PFSK-1 (cell line): ENCODE results near the gene TMEM184A.

Source experiments
- FOXP2 ChIP-seq: optimal IDR thresholded peaks from 2 replicates; pipeline ENCODE3; 2011; ENCODE audit warnings: borderline replicate concordance, control low read depth, inconsistent platforms; ENCODE audit not compliant: insufficient read depth; ENCODE audit errors: extremely low read length, extremely low read depth
- POLR2AphosphoS5 ChIP-seq: IDR thresholded peaks from 2 replicates; pipeline ENCODE4 v1.6.1; 2012; ENCODE audit warnings: low read depth, mild to moderate bottlenecking, control low read depth, low read length, moderate library complexity
- REST ChIP-seq, 2 experiments: IDR thresholded peaks; 2 replicates each; pipeline versions ENCODE4 v1.6.1 to v1.8.0; 2011 to 2012; ENCODE audit warnings: low read depth in 2 of 2, low read length in 2 of 2, control low read depth in 1 of 2, inconsistent platforms in 1 of 2, mild to moderate bottlenecking in 1 of 2, moderate library complexity in 1 of 2; ENCODE audit not compliant: insufficient read depth in 1 of 2
- SIN3A ChIP-seq: IDR thresholded peaks from 2 replicates; pipeline ENCODE4 v1.6.1; 2012; ENCODE audit warnings: mild to moderate bottlenecking, low read length, moderate library complexity, borderline replicate concordance; ENCODE audit not compliant: insufficient read depth
- TAF1 ChIP-seq: IDR thresholded peaks from 2 replicates; pipeline ENCODE4 v1.6.1; 2012; ENCODE audit warnings: low read length, control low read depth, borderline replicate concordance; ENCODE audit not compliant: insufficient read depth

The TMEM184A gene

GRCh38 chr7:1557771-1558170 is 1.8 kb upstream of the TMEM184A start:
- TF ChIP-seq TAF1 (no peak), SIN3A (no peak), FOXP2 (no peak), REST (IDR thresholded peaks at IDR 0.05; ENCODE audit: insufficient read depth in 1 of 2, low read depth in 2 of 2, low read length in 2 of 2) (no peak), POLR2AphosphoS5 (no peak)

- TF ChIP-seq POLR2AphosphoS5 (no peak), SIN3A (no peak), TAF1 (no peak), REST (IDR thresholded peaks at IDR 0.05; ENCODE audit: insufficient read depth in 1 of 2, low read depth in 2 of 2, low read length in 2 of 2) (no peak), FOXP2 (no peak)
Measured at GRCh38 chr7:1557006-1557405, 1.0 kb upstream of the TMEM184A start.

GRCh38 chr7:1555046-1555812 is 776 bp downstream of the TMEM184A start:
- TF ChIP-seq POLR2AphosphoS5 (0 out of 2 replicates have a peak, but pooled peaks have one; percentile 35), SIN3A (peak; percentile 82; the same call in 1 of the 2 replicates), TAF1 (0 out of 2 replicates have a peak, but pooled peaks have one; percentile 42), FOXP2 (no peak), REST (IDR thresholded peaks at IDR 0.05; ENCODE audit: insufficient read depth in 1 of 2, low read depth in 2 of 2, low read length in 2 of 2) (peak in 1 of 2 experiments; percentile 25; a peak in 1 of 4 replicates)

GRCh38 chr7:1554333-1555045 is 1.5 kb downstream of the TMEM184A start:
- TF ChIP-seq TAF1, result no peak
- TF ChIP-seq REST (IDR thresholded peaks at IDR 0.05; ENCODE audit: insufficient read depth in 1 of 2, low read depth in 2 of 2, low read length in 2 of 2), result no peak
- no peak for TF ChIP-seq SIN3A
- no peak for TF ChIP-seq FOXP2
- TF ChIP-seq POLR2AphosphoS5, result no peak
